Thoracic aorta (tissue), 2 donors: ENCODE measurements around the gene ZNF496. TPM values are rescaled to one million over a fixed set of nuclear protein-coding genes. Genes with fewer than 3 reads are reported as not detected.
"Not testable (repeated sequence)": the region's sequence is repeated elsewhere in the genome, so short reads cannot be mapped to it uniquely, and the experiment has no call there.

Source experiments
- ATAC-seq: fragments of 150-250 bp; one replicate; pipeline ENCODE4 v1.8.0; 2017; ENCODE audit warnings: low read depth; ENCODE audit not compliant: insufficient number of reproducible peaks, low FRiP score
- DNase-seq: peaks from one replicate; pipeline ENCODE4 v3.0.0-alpha.2; 2020; ENCODE audit warnings: low spot score
- H3K27ac ChIP-seq, 2 donors: fragments of 200-600 bp; sonication (generic); 1 replicate in 1 of 2; 2 replicates in 1 of 2; pipeline ENCODE4 v1.5.1; 2016; ENCODE audit warnings: mild to moderate bottlenecking in 2 of 2, moderate library complexity in 2 of 2
- H3K27me3 ChIP-seq: fragments of 200-600 bp; sonication (generic); replicated peaks from 2 replicates; pipeline ENCODE4 v1.6.0; 2016; ENCODE audit warnings: mild to moderate bottlenecking; ENCODE audit not compliant: insufficient read depth
- H3K36me3 ChIP-seq: fragments of 200-600 bp; sonication (generic); one replicate; pipeline ENCODE4 v1.5.1; 2016
- H3K4me1 ChIP-seq, 2 donors: fragments of 200-600 bp; sonication (generic); 1 replicate in 1 of 2; 2 replicates in 1 of 2; pipeline versions ENCODE4 v1.5.1 to v1.6.0; 2016; ENCODE audit warnings: low read depth in 2 of 2, mild to moderate bottlenecking in 1 of 2; ENCODE audit not compliant: control insufficient read depth in 1 of 2
- H3K4me3 ChIP-seq: fragments of 200-600 bp; sonication (generic); 2 replicates; pipeline ENCODE4 v1.5.1; 2016; ENCODE audit warnings: mild to moderate bottlenecking
- H3K9me3 ChIP-seq: fragments of 200-600 bp; sonication (generic); 2 replicates; pipeline ENCODE4 v1.5.1; 2016
- CTCF ChIP-seq: fragments of 200-600 bp; sonication (generic); IDR thresholded peaks from one replicate; pipeline ENCODE4 v1.5.1; 2019; ENCODE audit warnings: antibody characterized with exemption
- total RNA-seq, 2 donors: library from RNA; depleted of rRNA; stranded (reverse); fragments of >200 nt; gene quantifications; one replicate each; pipeline versions ENCODE4 v1.1.0 to v1.2.3, GENCODE V29; 2016

Gene ZNF496
- total RNA-seq, 2 donors from 2014 or later: 37.0 to 55.4 TPM

- no peak overlapping the region for H3K4me3 ChIP-seq
- no peak overlapping the region for H3K27ac ChIP-seq
- H3K4me1 ChIP-seq: peaks cover 7 to 12% of the 10 kb centered on the region in 2 donors
- H3K27me3 ChIP-seq: no peaks in the 10 kb centered on the region
- TF ChIP-seq CTCF: no peak
- H3K36me3 ChIP-seq: no peaks in the 10 kb centered on the region
- no peaks in the 10 kb centered on the region for H3K9me3 ChIP-seq
- ATAC-seq: no peak
- no peak for DNase-seq
Measured at GRCh38 chr1:247357052-247357780, 25.5 kb upstream of the ZNF496 start.

GRCh38 chr1:247355160-247355559 is 23.5 kb upstream of the ZNF496 start:
- H3K27ac ChIP-seq, H3K27me3 ChIP-seq, H3K36me3 ChIP-seq, H3K9me3 ChIP-seq, DNase-seq, ATAC-seq, H3K4me3 ChIP-seq, H3K4me1 ChIP-seq: not testable (repeated sequence)

- no peaks in the 10 kb centered on the region for H3K27me3 ChIP-seq
- ATAC-seq: no peak
Measured at GRCh38 chr1:247352175-247352574, 20.5 kb upstream of the ZNF496 start.

GRCh38 chr1:247350587-247350986 is 18.9 kb upstream of the ZNF496 start:
- Histone ChIP-seq H3K36me3 (no peaks in the 10 kb centered on the region), H3K4me1 (no peaks in the 10 kb centered on the region), H3K27me3 (no peaks in the 10 kb centered on the region), H3K9me3 (no peaks in the 10 kb centered on the region), H3K4me3 (no peak overlapping the region), H3K27ac (no peak overlapping the region)
- ATAC-seq (no peak), DNase-seq (no peak)
- no peak for TF ChIP-seq CTCF

More at GRCh38 chr1:247352175-247352574, 20.5 kb upstream of the ZNF496 start:
- H3K27ac ChIP-seq: no peak overlapping the region
- TF ChIP-seq CTCF: no peak
- H3K36me3 ChIP-seq: no peaks in the 10 kb centered on the region
- H3K4me1 ChIP-seq: no peaks in the 10 kb centered on the region
- no peak for DNase-seq
- H3K9me3 ChIP-seq: no peaks in the 10 kb centered on the region
- H3K4me3 ChIP-seq: no peak overlapping the region

GRCh38 chr1:247347477-247348222 is 16.0 kb upstream of the ZNF496 start:
- ATAC-seq (no peak), DNase-seq (no peak)
- Histone ChIP-seq H3K27ac (no peak overlapping the region), H3K4me3 (peak overlapping the region; percentile 59), H3K36me3 (no peaks in the 10 kb centered on the region), H3K27me3 (no peaks in the 10 kb centered on the region), H3K4me1 (no peaks in the 10 kb centered on the region), H3K9me3 (no peaks in the 10 kb centered on the region)
- TF ChIP-seq CTCF: no peak
